HCT116 (cell line): Measurements from ENCODE around the gene NPTX1.

Experiments
- EZH2 ChIP-seq: fragments of 200-600 bp; sonication (generic); IDR thresholded peaks from 2 replicates; pipeline ENCODE4 v1.6.1; 2017; ENCODE audit warnings: antibody characterized with exemption, mixed run types
- POLR2A ChIP-seq: IDR thresholded peaks from 2 replicates; pipeline ENCODE4 v1.7.0; 2011; ENCODE audit warnings: borderline replicate concordance; ENCODE audit not compliant: insufficient read depth, insufficient read length; ENCODE audit errors: extremely low read depth
- POLR2AphosphoS5 ChIP-seq: IDR thresholded peaks from 2 replicates; pipeline ENCODE4 v1.6.1; 2011; ENCODE audit warnings: mild to moderate bottlenecking, low read depth, low read length, moderate library complexity
- RAD21 ChIP-seq: IDR thresholded peaks from 2 replicates; pipeline ENCODE4 v1.6.1; 2012; ENCODE audit warnings: low read depth, mild to moderate bottlenecking
- SIN3A ChIP-seq: IDR thresholded peaks from 2 replicates; pipeline ENCODE4 v1.6.1; 2012; ENCODE audit warnings: low read depth
- SP1 ChIP-seq: IDR thresholded peaks from 2 replicates; pipeline ENCODE4 v1.6.1; 2012; ENCODE audit warnings: low read depth
- SRF ChIP-seq: IDR thresholded peaks from 2 replicates; pipeline ENCODE4 v1.6.1; 2012; ENCODE audit warnings: low read depth
- YY1 ChIP-seq: IDR thresholded peaks from 2 replicates; pipeline ENCODE4 v1.6.1; 2011; ENCODE audit warnings: low read length, low read depth, moderate library complexity, mild to moderate bottlenecking; ENCODE audit not compliant: insufficient replicate concordance; ENCODE audit errors: extremely low read depth
- ZNF274 ChIP-seq: fragments of 200-500 bp; sonication (Bioruptor generic); IDR thresholded peaks from 2 replicates; pipeline ENCODE4 v1.6.1; 2014; ENCODE audit warnings: mild to moderate bottlenecking, low read depth, low read length, inconsistent platforms
- TF ChIP-seq, protein P1 (sequence below), 3 experiments: fragments of 200-600 bp in 1 of 3; sonication (generic) in 1 of 3; IDR thresholded peaks in 2 of 3; conservative IDR thresholded peaks in 1 of 3; 2 replicates each; pipeline ENCODE4 v1.5.1; 2012 to 2017; ENCODE audit warnings: low read depth in 2 of 3, low read length in 2 of 3, antibody characterized with exemption in 1 of 3, borderline replicate concordance in 1 of 3, control low read depth in 1 of 3, mild to moderate bottlenecking in 1 of 3, mixed read lengths in 1 of 3, mixed run types in 1 of 3, moderate library complexity in 1 of 3; ENCODE audit not compliant: insufficient read depth in 1 of 3
- TF ChIP-seq, protein P2 (sequence below): IDR thresholded peaks from 2 replicates; pipeline ENCODE4 v1.6.1; 2012; ENCODE audit warnings: low read depth

DNA sequence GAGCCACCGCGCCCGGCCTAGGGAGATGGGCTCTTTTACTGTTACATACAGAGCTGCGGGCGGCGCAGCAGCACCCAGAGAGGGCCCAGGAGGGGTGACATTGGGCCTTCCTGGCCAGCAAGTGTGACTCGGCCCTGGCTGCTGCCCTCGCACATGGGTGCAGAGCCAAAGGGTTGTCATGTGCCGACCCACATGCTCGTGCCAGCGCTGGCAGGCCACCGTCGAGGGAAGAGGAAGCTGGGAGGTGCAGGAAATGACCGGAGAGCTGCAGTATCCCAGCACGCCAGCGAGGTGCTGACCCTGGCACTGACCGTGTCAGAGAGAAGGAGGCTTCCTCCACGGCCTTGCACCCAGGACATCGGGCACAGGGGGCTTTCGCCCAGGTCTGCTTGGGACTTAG is 53.4 kb downstream of the NPTX1 start:
- TF ChIP-seq RAD21: no peak
- TF ChIP-seq, protein P1, sequence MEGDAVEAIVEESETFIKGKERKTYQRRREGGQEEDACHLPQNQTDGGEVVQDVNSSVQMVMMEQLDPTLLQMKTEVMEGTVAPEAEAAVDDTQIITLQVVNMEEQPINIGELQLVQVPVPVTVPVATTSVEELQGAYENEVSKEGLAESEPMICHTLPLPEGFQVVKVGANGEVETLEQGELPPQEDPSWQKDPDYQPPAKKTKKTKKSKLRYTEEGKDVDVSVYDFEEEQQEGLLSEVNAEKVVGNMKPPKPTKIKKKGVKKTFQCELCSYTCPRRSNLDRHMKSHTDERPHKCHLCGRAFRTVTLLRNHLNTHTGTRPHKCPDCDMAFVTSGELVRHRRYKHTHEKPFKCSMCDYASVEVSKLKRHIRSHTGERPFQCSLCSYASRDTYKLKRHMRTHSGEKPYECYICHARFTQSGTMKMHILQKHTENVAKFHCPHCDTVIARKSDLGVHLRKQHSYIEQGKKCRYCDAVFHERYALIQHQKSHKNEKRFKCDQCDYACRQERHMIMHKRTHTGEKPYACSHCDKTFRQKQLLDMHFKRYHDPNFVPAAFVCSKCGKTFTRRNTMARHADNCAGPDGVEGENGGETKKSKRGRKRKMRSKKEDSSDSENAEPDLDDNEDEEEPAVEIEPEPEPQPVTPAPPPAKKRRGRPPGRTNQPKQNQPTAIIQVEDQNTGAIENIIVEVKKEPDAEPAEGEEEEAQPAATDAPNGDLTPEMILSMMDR (IDR thresholded peaks at IDR 0.05 in 2 of 3, conservative IDR thresholded peaks at IDR 0.05 in 1 of 3; ENCODE audit: borderline replicate concordance in 1 of 3, insufficient read depth in 1 of 3, low read depth in 2 of 3, low read length in 2 of 3): no peak
- TF ChIP-seq YY1: no peak
- no peak for TF ChIP-seq POLR2A
- no peak for TF ChIP-seq POLR2AphosphoS5
- no peak for TF ChIP-seq SIN3A
- TF ChIP-seq SRF: no peak
- no peak for TF ChIP-seq ZNF274
- TF ChIP-seq EZH2: no peak
- TF ChIP-seq, protein P2, sequence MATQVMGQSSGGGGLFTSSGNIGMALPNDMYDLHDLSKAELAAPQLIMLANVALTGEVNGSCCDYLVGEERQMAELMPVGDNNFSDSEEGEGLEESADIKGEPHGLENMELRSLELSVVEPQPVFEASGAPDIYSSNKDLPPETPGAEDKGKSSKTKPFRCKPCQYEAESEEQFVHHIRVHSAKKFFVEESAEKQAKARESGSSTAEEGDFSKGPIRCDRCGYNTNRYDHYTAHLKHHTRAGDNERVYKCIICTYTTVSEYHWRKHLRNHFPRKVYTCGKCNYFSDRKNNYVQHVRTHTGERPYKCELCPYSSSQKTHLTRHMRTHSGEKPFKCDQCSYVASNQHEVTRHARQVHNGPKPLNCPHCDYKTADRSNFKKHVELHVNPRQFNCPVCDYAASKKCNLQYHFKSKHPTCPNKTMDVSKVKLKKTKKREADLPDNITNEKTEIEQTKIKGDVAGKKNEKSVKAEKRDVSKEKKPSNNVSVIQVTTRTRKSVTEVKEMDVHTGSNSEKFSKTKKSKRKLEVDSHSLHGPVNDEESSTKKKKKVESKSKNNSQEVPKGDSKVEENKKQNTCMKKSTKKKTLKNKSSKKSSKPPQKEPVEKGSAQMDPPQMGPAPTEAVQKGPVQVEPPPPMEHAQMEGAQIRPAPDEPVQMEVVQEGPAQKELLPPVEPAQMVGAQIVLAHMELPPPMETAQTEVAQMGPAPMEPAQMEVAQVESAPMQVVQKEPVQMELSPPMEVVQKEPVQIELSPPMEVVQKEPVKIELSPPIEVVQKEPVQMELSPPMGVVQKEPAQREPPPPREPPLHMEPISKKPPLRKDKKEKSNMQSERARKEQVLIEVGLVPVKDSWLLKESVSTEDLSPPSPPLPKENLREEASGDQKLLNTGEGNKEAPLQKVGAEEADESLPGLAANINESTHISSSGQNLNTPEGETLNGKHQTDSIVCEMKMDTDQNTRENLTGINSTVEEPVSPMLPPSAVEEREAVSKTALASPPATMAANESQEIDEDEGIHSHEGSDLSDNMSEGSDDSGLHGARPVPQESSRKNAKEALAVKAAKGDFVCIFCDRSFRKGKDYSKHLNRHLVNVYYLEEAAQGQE: no peak
- TF ChIP-seq SP1: no peak
